A172 (cell line): ENCODE data around the gene LIN37. TPM values are rescaled to one million over a fixed set of nuclear protein-coding genes. Genes with fewer than 3 reads are reported as not detected.
"Not testable (repeated sequence)": the region's sequence is repeated elsewhere in the genome, so short reads cannot be mapped to it uniquely, and the experiment has no call there.

ENCODE experiments used
- DNase-seq: peaks from one replicate; pipeline ENCODE4 v3.0.0-alpha.2; 2015; ENCODE audit warnings: low spot score
- total RNA-seq: library from RNA; depleted of rRNA; stranded (reverse); fragments of >200 nt; shearing (Covaris generic); gene quantifications from 2 replicates; pipeline ENCODE4 v1.2.3, GENCODE V29; 2014

Gene LIN37
- total RNA-seq, 1 experiment from 2014 or later: 13.8 TPM

GRCh38 chr19:35752746-35753350 lies 4.5 kb downstream of the LIN37 start:
- no peak for DNase-seq

- no peak for DNase-seq
These were observed 5.4 kb downstream of the LIN37 start for GRCh38 chr19:35753634-35754369.

- DNase-seq: no peak
These were observed 6.2 kb downstream of the LIN37 start for GRCh38 chr19:35754370-35755130.

GRCh38 chr19:35755131-35755549 lies 6.8 kb downstream of the LIN37 start:
- DNase-seq: no peak

GRCh38 chr19:35755550-35756376 lies 7.4 kb downstream of the LIN37 start:
- no peak for DNase-seq

GRCh38 chr19:35756377-35757230 lies 8.2 kb downstream of the LIN37 start, which contains the start of gene HSPB6:
Gene HSPB6 (minus strand): TSS chr19:35757029. CDS start chr19:35757008, 21 bp downstream.
- DNase-seq: no peak

GRCh38 chr19:35757231-35757748 lies 8.9 kb downstream of the LIN37 start:
- peak; percentile 71 for DNase-seq

GRCh38 chr19:35757749-35758608 lies 9.6 kb downstream of the LIN37 start, which contains the start of gene PROSER3:
Gene PROSER3 (plus strand): TSS chr19:35758176. CDS start chr19:35758216, 40 bp downstream.
- peak; percentile 100 for DNase-seq

GRCh38 chr19:35759697-35760096 lies 11.3 kb downstream of the LIN37 start:
- no peak for DNase-seq

- peak; percentile 55 for DNase-seq
These were observed 12.5 kb downstream of the LIN37 start for GRCh38 chr19:35760711-35761349.

GRCh38 chr19:35764432-35765315 lies 16.3 kb downstream of the LIN37 start:
- DNase-seq: no peak

- no peak for DNase-seq
These were observed 18.3 kb downstream of the LIN37 start for GRCh38 chr19:35766571-35767104.

- no peak for DNase-seq
These were observed 19.1 kb downstream of the LIN37 start for GRCh38 chr19:35767288-35768081.

- DNase-seq: no peak
These were observed 19.7 kb downstream of the LIN37 start for GRCh38 chr19:35768082-35768421.

- DNase-seq: not testable (repeated sequence)
These were observed 24.0 kb downstream of the LIN37 start for GRCh38 chr19:35772362-35772761.

GRCh38 chr19:35773020-35773806 lies 24.8 kb downstream of the LIN37 start:
- DNase-seq: peak; percentile 30
